ENCODE results near the gene TBC1D1.

- no peak for TF ChIP-seq POLR2A (IDR thresholded peaks at IDR 0.05)
- no peak for TF ChIP-seq CTCF (IDR thresholded peaks at IDR 0.05)
- no peak for TF ChIP-seq POLR2AphosphoS5 (IDR thresholded peaks at IDR 0.05)
Observed at GRCh38 chr4:38114386-38115150, 223.7 kb downstream of the TBC1D1 start.

All from prostate gland (tissue), 2 donors.